IPS-15b (cell line): ENCODE results near the gene HTR5A.

Source experiments
- H3K27me3 ChIP-seq: one replicate; pipeline ENCODE4 v1.6.1; 2013; ENCODE audit warnings: low read length; ENCODE audit not compliant: control insufficient read depth, insufficient read depth
- H3K36me3 ChIP-seq: one replicate; pipeline ENCODE4 v1.6.1; 2013; ENCODE audit warnings: low read length; ENCODE audit not compliant: control insufficient read depth, insufficient read depth
- H3K4me1 ChIP-seq: one replicate; pipeline ENCODE4 v1.6.1; 2013; ENCODE audit warnings: mild to moderate bottlenecking, low read length; ENCODE audit not compliant: control insufficient read depth, insufficient read depth
- H3K4me3 ChIP-seq: one replicate; pipeline ENCODE4 v1.5.1; 2013; ENCODE audit warnings: low read depth, low read length
- H3K9ac ChIP-seq: one replicate; pipeline ENCODE4 v1.6.1; 2013; ENCODE audit warnings: low read depth, mild to moderate bottlenecking, low read length
- H3K9me3 ChIP-seq: one replicate; pipeline ENCODE4 v1.6.1; 2013; ENCODE audit warnings: mild to moderate bottlenecking, low read length; ENCODE audit not compliant: control insufficient read depth, insufficient read depth

Gene HTR5A

GRCh38 chr7:155093596-155093995 is 23.5 kb downstream of the HTR5A start:
- no peaks in the 10 kb centered on the region for H3K4me1 ChIP-seq
- no peaks in the 10 kb centered on the region for H3K27me3 ChIP-seq
- H3K9ac ChIP-seq, result no peak overlapping the region
- no peaks in the 10 kb centered on the region for H3K9me3 ChIP-seq
- no peaks in the 10 kb centered on the region for H3K36me3 ChIP-seq
- H3K4me3 ChIP-seq, result no peak overlapping the region

- H3K36me3 ChIP-seq, result no peaks in the 10 kb centered on the region
- no peaks in the 10 kb centered on the region for H3K4me1 ChIP-seq
- H3K4me3 ChIP-seq, result no peak overlapping the region
- no peaks in the 10 kb centered on the region for H3K27me3 ChIP-seq
- H3K9ac ChIP-seq, result no peak overlapping the region
- H3K9me3 ChIP-seq, result no peaks in the 10 kb centered on the region
These were observed 24.6 kb downstream of the HTR5A start for GRCh38 chr7:155094636-155095135.

GRCh38 chr7:155097338-155097737 is 27.2 kb downstream of the HTR5A start:
- H3K9ac ChIP-seq, result no peak overlapping the region
- no peak overlapping the region for H3K4me3 ChIP-seq
- H3K36me3 ChIP-seq, result no peaks in the 10 kb centered on the region
- no peaks in the 10 kb centered on the region for H3K27me3 ChIP-seq
- no peaks in the 10 kb centered on the region for H3K9me3 ChIP-seq
- no peaks in the 10 kb centered on the region for H3K4me1 ChIP-seq

GRCh38 chr7:155103839-155104238 is 33.7 kb downstream of the HTR5A start:
- Histone ChIP-seq H3K4me1 (peaks cover 2% of the 10 kb centered on the region), H3K27me3 (no peaks in the 10 kb centered on the region), H3K36me3 (no peaks in the 10 kb centered on the region), H3K9ac (no peak overlapping the region), H3K4me3 (no peak overlapping the region), H3K9me3 (no peaks in the 10 kb centered on the region)

GRCh38 chr7:155104913-155105312 is 34.8 kb downstream of the HTR5A start:
- Histone ChIP-seq H3K4me1 (peaks cover 2% of the 10 kb centered on the region), H3K36me3 (no peaks in the 10 kb centered on the region), H3K9me3 (no peaks in the 10 kb centered on the region), H3K27me3 (no peaks in the 10 kb centered on the region), H3K4me3 (no peak overlapping the region), H3K9ac (no peak overlapping the region)

GRCh38 chr7:155106356-155106755 is 36.2 kb downstream of the HTR5A start:
- no peaks in the 10 kb centered on the region for H3K27me3 ChIP-seq
- no peaks in the 10 kb centered on the region for H3K36me3 ChIP-seq
- H3K4me1 ChIP-seq, result peaks cover 2% of the 10 kb centered on the region
- H3K9me3 ChIP-seq, result no peaks in the 10 kb centered on the region
- no peak overlapping the region for H3K4me3 ChIP-seq
- H3K9ac ChIP-seq, result no peak overlapping the region

GRCh38 chr7:155107126-155107525 is 37.0 kb downstream of the HTR5A start:
- H3K4me1 ChIP-seq, result peaks cover 2% of the 10 kb centered on the region

GRCh38 chr7:155108144-155108901 is 38.2 kb downstream of the HTR5A start:
- peaks cover 2% of the 10 kb centered on the region for H3K4me1 ChIP-seq
- H3K27me3 ChIP-seq, result no peaks in the 10 kb centered on the region
- H3K4me3 ChIP-seq, result no peak overlapping the region
- H3K36me3 ChIP-seq, result no peaks in the 10 kb centered on the region
- no peak overlapping the region for H3K9ac ChIP-seq
- H3K9me3 ChIP-seq, result no peaks in the 10 kb centered on the region

More at GRCh38 chr7:155107126-155107525, 37.0 kb downstream of the HTR5A start:
- H3K9me3 ChIP-seq, result no peaks in the 10 kb centered on the region
- no peak overlapping the region for H3K9ac ChIP-seq
- no peaks in the 10 kb centered on the region for H3K36me3 ChIP-seq
- H3K4me3 ChIP-seq, result no peak overlapping the region
- H3K27me3 ChIP-seq, result no peaks in the 10 kb centered on the region

- Histone ChIP-seq H3K9me3 (no peaks in the 10 kb centered on the region), H3K36me3 (no peaks in the 10 kb centered on the region), H3K9ac (no peak overlapping the region), H3K4me1 (peaks cover 2% of the 10 kb centered on the region), H3K27me3 (no peaks in the 10 kb centered on the region), H3K4me3 (no peak overlapping the region)
These were observed 39.0 kb downstream of the HTR5A start for GRCh38 chr7:155109121-155109520.

GRCh38 chr7:155115288-155115687 is 45.2 kb downstream of the HTR5A start:
- no peaks in the 10 kb centered on the region for H3K27me3 ChIP-seq
- no peaks in the 10 kb centered on the region for H3K4me1 ChIP-seq
- no peaks in the 10 kb centered on the region for H3K9me3 ChIP-seq
- H3K36me3 ChIP-seq, result no peaks in the 10 kb centered on the region
- H3K4me3 ChIP-seq, result no peak overlapping the region
- no peak overlapping the region for H3K9ac ChIP-seq

- Histone ChIP-seq H3K4me3 (no peak overlapping the region), H3K4me1 (no peaks in the 10 kb centered on the region), H3K36me3 (no peaks in the 10 kb centered on the region), H3K9me3 (no peaks in the 10 kb centered on the region), H3K27me3 (no peaks in the 10 kb centered on the region), H3K9ac (no peak overlapping the region)
These were observed 49.8 kb downstream of the HTR5A start for GRCh38 chr7:155119801-155120382.

- Histone ChIP-seq H3K9me3 (no peaks in the 10 kb centered on the region), H3K9ac (no peak overlapping the region), H3K4me1 (no peaks in the 10 kb centered on the region), H3K27me3 (no peaks in the 10 kb centered on the region), H3K36me3 (no peaks in the 10 kb centered on the region), H3K4me3 (no peak overlapping the region)
These were observed 50.3 kb downstream of the HTR5A start for GRCh38 chr7:155120460-155120859.
